ENCODE results near the gene TOMM7.

GRCh38 chr7:22837308-22837707 is 14.7 kb upstream of the TOMM7 start:
- TF ChIP-seq, protein P1, sequence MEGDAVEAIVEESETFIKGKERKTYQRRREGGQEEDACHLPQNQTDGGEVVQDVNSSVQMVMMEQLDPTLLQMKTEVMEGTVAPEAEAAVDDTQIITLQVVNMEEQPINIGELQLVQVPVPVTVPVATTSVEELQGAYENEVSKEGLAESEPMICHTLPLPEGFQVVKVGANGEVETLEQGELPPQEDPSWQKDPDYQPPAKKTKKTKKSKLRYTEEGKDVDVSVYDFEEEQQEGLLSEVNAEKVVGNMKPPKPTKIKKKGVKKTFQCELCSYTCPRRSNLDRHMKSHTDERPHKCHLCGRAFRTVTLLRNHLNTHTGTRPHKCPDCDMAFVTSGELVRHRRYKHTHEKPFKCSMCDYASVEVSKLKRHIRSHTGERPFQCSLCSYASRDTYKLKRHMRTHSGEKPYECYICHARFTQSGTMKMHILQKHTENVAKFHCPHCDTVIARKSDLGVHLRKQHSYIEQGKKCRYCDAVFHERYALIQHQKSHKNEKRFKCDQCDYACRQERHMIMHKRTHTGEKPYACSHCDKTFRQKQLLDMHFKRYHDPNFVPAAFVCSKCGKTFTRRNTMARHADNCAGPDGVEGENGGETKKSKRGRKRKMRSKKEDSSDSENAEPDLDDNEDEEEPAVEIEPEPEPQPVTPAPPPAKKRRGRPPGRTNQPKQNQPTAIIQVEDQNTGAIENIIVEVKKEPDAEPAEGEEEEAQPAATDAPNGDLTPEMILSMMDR (optimal IDR thresholded peaks at IDR 0.05 in 1 of 3, IDR thresholded peaks at IDR 0.05 in 1 of 3, conservative IDR thresholded peaks at IDR 0.05 in 1 of 3; ENCODE audit: extremely low read depth in 1 of 3, insufficient read depth in 2 of 3, low read length in 3 of 3): no peak
- no peak for TF ChIP-seq EZH2 (IDR thresholded peaks at IDR 0.05; ENCODE audit: low read length)
